ENCODE data around the gene DNASE2.
A peak's percentile ranks its signal among the peaks of the same experiment; 100 is the strongest.
"Not testable (repeated sequence)": the region's sequence is repeated elsewhere in the genome, so short reads cannot be mapped to it uniquely, and the experiment has no call there.

DNASE2 gene

GRCh38 chr19:12881172-12881808 is at the start of gene DNASE2:
Gene DNASE2, minus strand, starts transcription at chr19:12881449. Its CDS starts 74 bp downstream, at chr19:12881375.
- peak; percentile 92 for DNase-seq (ENCODE audit: low spot score)

GRCh38 chr19:12930002-12930645 is 48.9 kb upstream of the DNASE2 start:
- DNase-seq (ENCODE audit: low spot score): no peak

GRCh38 chr19:12924621-12925310 is 43.5 kb upstream of the DNASE2 start:
- DNase-seq (ENCODE audit: low spot score): no peak

- no peak for DNase-seq (ENCODE audit: low spot score)
Measured at GRCh38 chr19:12922959-12923358, 41.7 kb upstream of the DNASE2 start.

- no peak for DNase-seq (ENCODE audit: low spot score)
Measured at GRCh38 chr19:12921047-12921446, 39.8 kb upstream of the DNASE2 start.

GRCh38 chr19:12918253-12918652 is 37.0 kb upstream of the DNASE2 start:
- DNase-seq (ENCODE audit: low spot score): no peak

GRCh38 chr19:12915860-12916259 is 34.6 kb upstream of the DNASE2 start:
- not testable (repeated sequence) for DNase-seq (ENCODE audit: low spot score)

- DNase-seq (ENCODE audit: low spot score): no peak
Measured at GRCh38 chr19:12913851-12914690, 32.8 kb upstream of the DNASE2 start.

- DNase-seq (ENCODE audit: low spot score): peak; percentile 82
Measured at GRCh38 chr19:12913011-12913561, 31.8 kb upstream of the DNASE2 start.

GRCh38 chr19:12912571-12912970 is 31.3 kb upstream of the DNASE2 start:
- DNase-seq (ENCODE audit: low spot score): no peak

- DNase-seq (ENCODE audit: low spot score): no peak
Measured at GRCh38 chr19:12907166-12907565, 25.9 kb upstream of the DNASE2 start.

GRCh38 chr19:12899891-12900518 is 18.8 kb upstream of the DNASE2 start:
- DNase-seq (ENCODE audit: low spot score): no peak

- no peak for DNase-seq (ENCODE audit: low spot score)
Measured at GRCh38 chr19:12896460-12896859, 15.2 kb upstream of the DNASE2 start.

GRCh38 chr19:12893582-12893981 is 12.3 kb upstream of the DNASE2 start:
- no peak for DNase-seq (ENCODE audit: low spot score)

GRCh38 chr19:12891553-12892021 is 10.3 kb upstream of the DNASE2 start:
- DNase-seq (ENCODE audit: low spot score): no peak

- peak; percentile 95 for DNase-seq (ENCODE audit: low spot score)
Measured at GRCh38 chr19:12890787-12891552, 9.7 kb upstream of the DNASE2 start, which contains the start of gene GCDH. Gene GCDH, plus strand, starts transcription at chr19:12891160. Its CDS starts 145 bp downstream, at chr19:12891305.

- DNase-seq (ENCODE audit: low spot score): not testable (repeated sequence)
Measured at GRCh38 chr19:12890299-12890786, 9.1 kb upstream of the DNASE2 start.

- DNase-seq (ENCODE audit: low spot score): no peak
Measured at GRCh38 chr19:12888006-12888603, 6.9 kb upstream of the DNASE2 start.

GRCh38 chr19:12886969-12887747 is 5.9 kb upstream of the DNASE2 start, which contains the start of gene KLF1:
Gene KLF1, minus strand, starts transcription at chr19:12887201. Its CDS starts 61 bp downstream, at chr19:12887140.
- DNase-seq (ENCODE audit: low spot score): no peak
